Midbrain (tissue), 1 donor: ENCODE results near the gene PLXNA1.

Source experiments
- DNase-seq: peaks from one replicate; lab custom pipeline; 2025; lab: John Stamatoyannopoulos, UW

Gene PLXNA1

GRCh38 chr3:126982471-126983175 is at the start of gene PLXNA1:
Gene PLXNA1 (plus strand): TSS chr3:126983115. CDS start chr3:126988594, 5,479 bp downstream.
- peak; percentile 57 for DNase-seq

DNA sequence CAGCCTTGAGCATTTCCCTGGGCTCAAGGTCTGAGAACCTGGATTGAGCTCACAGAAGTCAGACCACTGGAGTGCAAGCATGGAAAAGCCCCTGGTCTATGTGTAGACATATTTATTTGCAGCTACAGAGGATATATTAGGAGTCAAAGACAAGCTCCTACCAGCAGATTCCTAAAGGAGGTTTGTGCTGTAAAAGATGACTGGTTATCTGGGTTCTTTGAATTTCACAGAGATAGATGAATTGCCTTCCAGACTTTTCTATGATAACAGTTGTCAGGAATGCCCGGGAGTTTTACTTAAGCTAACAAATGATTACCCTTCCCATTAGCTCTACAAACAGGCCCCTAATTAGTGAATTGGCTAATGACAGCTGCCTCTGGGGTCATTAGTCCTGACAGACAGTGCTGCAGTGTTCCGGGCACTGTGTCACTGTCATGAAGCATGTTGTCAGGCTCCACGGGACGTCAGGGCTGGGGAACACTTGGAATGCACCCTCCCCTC is 48.8 kb upstream of the PLXNA1 start:
- DNase-seq = no peak

DNA sequence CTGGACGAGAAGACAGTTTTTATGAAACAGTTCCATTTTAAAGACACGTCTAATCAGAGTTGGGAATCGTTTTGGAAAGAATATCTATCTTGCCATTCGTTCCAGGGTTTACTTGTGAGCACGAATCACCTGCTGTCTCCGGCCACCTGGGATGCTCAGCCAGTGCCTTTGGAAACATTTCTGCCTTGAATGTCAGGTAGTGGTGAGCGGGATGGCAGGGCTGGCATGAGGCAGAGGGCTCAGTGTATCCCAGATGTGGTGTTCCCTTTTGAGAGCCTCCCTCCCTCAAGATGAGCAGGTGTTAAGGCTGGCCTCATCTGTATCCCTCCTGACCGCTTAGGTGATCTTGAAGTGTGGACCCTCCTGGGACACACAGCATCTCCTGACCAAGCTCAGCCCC is 47.9 kb upstream of the PLXNA1 start:
- DNase-seq = no peak

- DNase-seq = no peak
Observed at GRCh38 chr3:126935756-126936509, 47.0 kb upstream of the PLXNA1 start.

DNA sequence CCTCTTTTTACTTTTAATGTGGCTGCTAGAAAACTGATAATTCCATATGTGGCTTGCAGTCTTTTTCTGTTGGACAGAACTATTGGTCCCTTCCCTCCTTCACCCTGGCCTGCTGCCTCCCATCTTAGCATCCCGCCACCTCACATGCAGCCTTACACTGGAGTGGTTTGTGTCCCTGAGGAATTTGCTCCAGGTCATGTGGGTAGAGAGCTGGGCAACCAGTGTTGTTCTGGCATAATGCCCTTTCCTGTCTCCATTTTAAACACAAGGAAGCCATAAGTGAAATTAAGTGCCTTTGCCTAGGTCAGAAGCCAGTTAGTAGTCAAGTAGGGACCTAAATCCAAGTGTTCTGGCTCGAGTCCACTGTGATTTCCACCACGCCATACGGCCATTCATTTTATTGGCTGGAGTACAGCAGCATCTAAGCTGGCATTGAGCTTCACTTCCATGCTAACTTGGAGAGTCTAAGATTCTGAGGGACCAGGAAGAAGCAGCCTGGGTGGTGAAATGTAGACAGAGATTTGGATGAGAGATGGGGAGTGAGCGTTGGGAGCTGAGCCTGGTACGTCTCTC is 46.0 kb upstream of the PLXNA1 start:
- no peak for DNase-seq

- DNase-seq = no peak
Observed at GRCh38 chr3:126937533-126937932, 45.4 kb upstream of the PLXNA1 start.

- DNase-seq = no peak
Observed at GRCh38 chr3:126937973-126938372, 44.9 kb upstream of the PLXNA1 start.

- no peak for DNase-seq
Observed at GRCh38 chr3:126938520-126939337, 44.2 kb upstream of the PLXNA1 start.

DNA sequence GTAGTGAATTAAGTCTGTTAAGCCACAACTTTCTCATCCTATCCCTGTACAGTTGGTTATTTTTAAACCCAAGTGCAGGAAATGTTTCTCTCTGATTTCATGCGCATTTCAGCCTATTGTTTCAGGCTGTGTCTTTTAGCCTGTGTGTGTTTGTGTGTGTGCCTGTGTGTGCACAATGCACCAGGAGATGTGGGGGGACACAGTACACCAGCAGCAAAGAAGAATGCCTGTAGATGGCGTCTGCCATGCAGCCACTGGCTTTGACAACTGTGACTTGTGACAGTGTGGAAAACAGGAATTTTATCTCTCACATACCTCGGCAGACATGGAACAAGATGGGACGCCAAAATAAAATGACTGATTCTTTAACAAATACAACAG is 43.6 kb upstream of the PLXNA1 start:
- peak; percentile 12 for DNase-seq

DNA sequence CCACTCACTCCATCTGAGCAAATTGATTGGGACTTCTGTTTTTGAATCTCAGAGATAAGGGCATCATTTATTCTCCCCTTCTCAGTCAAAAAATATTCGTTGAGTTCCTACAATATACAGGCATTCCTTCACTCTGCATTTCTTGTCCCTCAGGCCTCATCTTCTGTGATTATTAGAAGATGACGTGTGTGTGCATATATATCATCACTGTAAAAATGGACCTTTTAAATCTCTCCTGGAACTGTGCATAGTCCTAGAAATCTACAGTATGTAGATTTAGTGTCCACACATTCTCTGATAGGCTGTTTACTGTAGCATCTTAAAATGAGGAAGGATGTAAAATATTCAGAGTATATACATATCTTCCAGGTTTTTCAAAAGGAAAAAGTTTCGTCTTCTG is 43.2 kb upstream of the PLXNA1 start:
- DNase-seq = no peak

- no peak for DNase-seq
Observed at GRCh38 chr3:126941721-126942270, 41.1 kb upstream of the PLXNA1 start.

DNA sequence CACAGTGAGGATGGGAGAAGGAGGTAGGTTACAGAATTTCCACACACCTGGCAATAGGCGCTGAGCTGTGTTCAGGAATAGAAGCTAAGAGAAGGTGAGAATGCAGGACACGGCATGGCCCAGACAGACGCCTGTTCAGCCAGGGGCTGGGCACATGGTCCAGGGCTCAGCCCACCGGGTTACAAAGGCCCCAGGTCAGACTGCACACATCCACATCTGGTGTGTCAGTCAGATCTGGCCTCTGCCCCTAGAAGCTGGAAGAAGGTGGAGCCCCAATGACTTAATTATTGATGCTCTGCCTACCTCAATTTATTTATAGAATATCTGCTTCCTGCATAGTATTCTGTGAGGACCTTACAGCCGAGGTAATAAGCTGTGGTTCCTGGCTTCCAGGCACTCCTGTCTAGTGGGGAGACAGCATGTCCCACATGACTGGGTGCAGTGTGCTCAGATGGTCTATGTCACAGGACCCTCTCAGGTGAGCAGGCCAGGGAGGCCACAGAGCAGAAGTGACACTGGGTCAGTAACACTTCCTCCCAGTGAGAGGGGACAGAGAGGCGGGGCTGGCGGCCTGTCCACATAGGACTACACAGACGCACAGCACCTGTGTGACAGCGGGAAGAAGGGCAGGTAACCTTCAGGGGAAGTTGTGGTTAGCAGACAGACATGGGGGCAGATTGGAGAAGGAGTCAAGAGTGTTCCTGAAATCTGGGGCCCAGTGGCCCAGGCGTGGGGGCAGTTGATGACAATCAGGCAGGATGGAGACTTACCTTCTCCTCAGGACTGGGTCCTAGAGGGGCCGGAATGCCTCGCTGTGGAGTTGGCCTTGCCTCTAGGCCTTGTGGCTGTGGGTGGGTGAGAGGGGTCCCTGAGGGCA is 38.6 kb upstream of the PLXNA1 start:
- DNase-seq = no peak

- DNase-seq = no peak
Observed at GRCh38 chr3:126945171-126945721, 37.7 kb upstream of the PLXNA1 start.

DNA sequence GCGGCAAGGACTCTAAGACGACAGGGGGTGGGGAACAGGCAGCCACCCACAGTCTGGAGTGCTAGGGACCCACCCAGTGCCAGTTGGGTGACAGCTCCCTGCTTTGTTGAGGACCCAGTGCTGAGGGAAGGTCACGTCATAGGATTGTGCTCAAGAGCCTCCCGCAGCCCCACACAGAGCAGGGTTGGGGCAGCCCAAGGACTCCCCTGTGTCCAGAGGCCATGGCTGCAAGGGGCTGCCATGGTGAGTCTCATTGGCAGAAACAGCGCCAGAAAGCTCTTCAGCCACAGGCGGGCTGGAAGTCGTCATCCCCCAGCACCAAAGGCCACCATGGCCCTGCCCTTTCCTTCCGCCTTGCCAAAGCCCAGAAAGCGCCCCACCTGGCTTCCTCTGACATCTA is 37.0 kb upstream of the PLXNA1 start:
- DNase-seq = no peak

- no peak for DNase-seq
Observed at GRCh38 chr3:126946405-126946804, 36.5 kb upstream of the PLXNA1 start.

DNA sequence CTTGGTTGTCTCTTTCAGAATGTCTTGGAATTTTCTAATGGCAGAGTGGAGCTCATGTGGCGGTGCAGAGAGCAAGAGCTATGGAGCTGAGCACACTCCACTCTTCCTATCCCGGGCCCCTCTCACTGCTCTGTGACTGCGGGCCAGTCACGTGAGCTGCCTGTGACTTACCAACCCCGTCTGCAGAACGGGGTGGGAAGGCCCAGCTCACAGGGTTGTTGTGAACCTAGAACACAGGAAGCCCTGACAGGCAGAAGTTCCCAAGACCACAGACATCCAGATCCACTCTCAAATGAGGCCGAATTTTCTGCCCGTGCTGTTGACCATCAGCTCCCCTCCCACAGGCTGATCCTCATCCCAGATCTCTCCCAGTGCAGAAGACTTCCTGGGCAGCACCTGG is 35.5 kb upstream of the PLXNA1 start:
- peak; percentile 20 for DNase-seq

- DNase-seq = peak; percentile 8
Observed at GRCh38 chr3:126948980-126949535, 33.9 kb upstream of the PLXNA1 start.

DNA sequence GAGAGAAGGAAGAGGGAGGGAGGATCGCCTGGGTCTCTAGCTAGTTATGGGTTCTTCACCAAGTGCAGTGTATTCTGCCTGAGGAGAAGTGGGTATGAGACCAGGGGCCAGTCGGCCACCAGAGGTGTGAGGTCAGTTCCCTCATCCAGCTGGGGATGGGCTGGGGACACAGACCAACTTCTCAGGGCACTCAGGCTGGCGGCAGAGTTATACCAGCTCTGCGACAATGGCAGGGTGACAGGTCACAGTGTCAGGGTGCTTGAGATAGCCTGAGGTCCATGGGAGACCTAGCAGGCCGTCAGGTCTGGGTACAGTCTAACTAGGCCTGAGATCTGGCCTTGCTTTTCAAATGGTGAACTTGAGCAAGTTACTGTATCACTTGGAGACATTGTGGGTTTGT is 31.4 kb upstream of the PLXNA1 start:
- no peak for DNase-seq

DNA sequence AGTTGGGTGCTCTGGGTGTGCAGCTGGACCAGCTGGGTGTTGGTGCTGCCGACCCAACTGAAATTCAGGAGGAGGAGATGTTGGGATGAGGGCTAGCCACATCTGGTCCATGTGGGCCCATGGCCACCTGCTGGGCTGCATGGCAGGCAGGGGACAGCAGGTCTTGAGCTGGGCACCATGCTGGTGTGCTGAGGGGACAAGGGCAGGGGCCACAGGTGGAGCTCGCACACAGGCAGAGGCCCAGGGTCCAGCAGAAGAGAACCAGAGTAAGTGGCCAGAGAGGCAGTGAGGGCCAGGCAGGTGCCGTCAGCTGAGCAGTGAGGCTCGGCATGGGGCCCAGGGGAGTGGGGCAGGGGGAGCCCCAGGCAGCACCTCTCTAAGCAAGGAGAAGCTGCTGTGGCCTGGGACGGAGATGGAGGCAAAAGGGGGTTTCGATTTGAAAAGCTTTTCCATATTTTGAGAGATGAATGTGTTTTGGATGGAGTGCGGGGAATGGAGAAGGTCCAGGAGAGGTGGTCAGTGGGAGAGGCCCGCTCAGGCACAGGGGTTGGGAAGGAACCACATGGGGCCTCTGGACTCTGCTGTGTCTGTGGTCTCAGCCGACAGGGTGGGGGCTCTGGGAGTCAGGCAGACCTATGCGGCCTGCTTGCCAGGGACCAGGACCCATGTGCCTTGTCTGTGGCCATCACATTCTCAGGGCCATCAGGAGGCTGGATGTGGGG is 30.5 kb upstream of the PLXNA1 start:
- no peak for DNase-seq
